ENCODE results near the gene ATP8A2.

The ATP8A2 gene

GRCh38 chr13:26030331-26030730, 658.6 kb downstream of the ATP8A2 start:
- no peak overlapping the region for H3K9ac ChIP-seq (ENCODE audit: insufficient read length)
- TF ChIP-seq EZH2 (IDR thresholded peaks at IDR 0.05) (no peak), POLR2AphosphoS5 (IDR thresholded peaks at IDR 0.05; ENCODE audit: borderline replicate concordance, low read depth, low read length) (no peak), FOXP2 (optimal IDR thresholded peaks at IDR 0.05; ENCODE audit: control extremely low read depth, extremely low read length, insufficient read depth) (no peak)

GRCh38 chr13:26034018-26034417, 662.2 kb downstream of the ATP8A2 start:
- Histone ChIP-seq H3K9ac (ENCODE audit: insufficient read length) (no peak overlapping the region), H3K4me3 (no peak overlapping the region), H3K36me3 (ENCODE audit: insufficient read depth, low read length) (no peaks in the 10 kb centered on the region), H3K27ac (no peak overlapping the region), H3K9me3 (ENCODE audit: low read depth, low read length) (no peaks in the 10 kb centered on the region)
- no peak for TF ChIP-seq EZH2 (IDR thresholded peaks at IDR 0.05)
- no peak for TF ChIP-seq POLR2AphosphoS5 (IDR thresholded peaks at IDR 0.05; ENCODE audit: borderline replicate concordance, low read depth, low read length)
- TF ChIP-seq FOXP2 (optimal IDR thresholded peaks at IDR 0.05; ENCODE audit: control extremely low read depth, extremely low read length, insufficient read depth) = no peak
- no peak for DNase-seq (ENCODE audit: low read depth, low spot score)

More at GRCh38 chr13:26030331-26030730, 658.6 kb downstream of the ATP8A2 start:
- no peak overlapping the region for H3K4me3 ChIP-seq
- no peak overlapping the region for H3K27ac ChIP-seq
- H3K9me3 ChIP-seq (ENCODE audit: low read depth, low read length) = no peaks in the 10 kb centered on the region
- H3K36me3 ChIP-seq (ENCODE audit: insufficient read depth, low read length) = no peaks in the 10 kb centered on the region
- DNase-seq (ENCODE audit: low read depth, low spot score) = no peak

GRCh38 chr13:26036383-26036782, 664.6 kb downstream of the ATP8A2 start:
- H3K9me3 ChIP-seq (ENCODE audit: low read depth, low read length) = no peaks in the 10 kb centered on the region
- DNase-seq (ENCODE audit: low read depth, low spot score) = no peak
- H3K9ac ChIP-seq (ENCODE audit: insufficient read length) = no peak overlapping the region
- no peaks in the 10 kb centered on the region for H3K36me3 ChIP-seq (ENCODE audit: insufficient read depth, low read length)
- H3K4me3 ChIP-seq = no peak overlapping the region
- TF ChIP-seq POLR2AphosphoS5 (IDR thresholded peaks at IDR 0.05; ENCODE audit: borderline replicate concordance, low read depth, low read length) (no peak), FOXP2 (optimal IDR thresholded peaks at IDR 0.05; ENCODE audit: control extremely low read depth, extremely low read length, insufficient read depth) (no peak), EZH2 (IDR thresholded peaks at IDR 0.05) (no peak)
- H3K27ac ChIP-seq = no peak overlapping the region

GRCh38 chr13:26037302-26037701, 665.5 kb downstream of the ATP8A2 start:
- Histone ChIP-seq H3K36me3 (ENCODE audit: insufficient read depth, low read length) (no peaks in the 10 kb centered on the region), H3K9ac (ENCODE audit: insufficient read length) (no peak overlapping the region), H3K4me3 (no peak overlapping the region), H3K27ac (no peak overlapping the region), H3K9me3 (ENCODE audit: low read depth, low read length) (no peaks in the 10 kb centered on the region)
- DNase-seq (ENCODE audit: low read depth, low spot score) = no peak
- TF ChIP-seq POLR2AphosphoS5 (IDR thresholded peaks at IDR 0.05; ENCODE audit: borderline replicate concordance, low read depth, low read length) (no peak), EZH2 (IDR thresholded peaks at IDR 0.05) (no peak), FOXP2 (optimal IDR thresholded peaks at IDR 0.05; ENCODE audit: control extremely low read depth, extremely low read length, insufficient read depth) (no peak)

- DNase-seq (ENCODE audit: low read depth, low spot score) = no peak
- TF ChIP-seq EZH2 (IDR thresholded peaks at IDR 0.05) (no peak), POLR2AphosphoS5 (IDR thresholded peaks at IDR 0.05; ENCODE audit: borderline replicate concordance, low read depth, low read length) (no peak)
- Histone ChIP-seq H3K27ac (no peak overlapping the region), H3K36me3 (ENCODE audit: insufficient read depth, low read length) (no peaks in the 10 kb centered on the region), H3K9me3 (ENCODE audit: low read depth, low read length) (no peaks in the 10 kb centered on the region), H3K4me3 (no peak overlapping the region), H3K9ac (ENCODE audit: insufficient read length) (no peak overlapping the region)
Observed at GRCh38 chr13:26038931-26039475, 667.2 kb downstream of the ATP8A2 start.

- no peak for TF ChIP-seq POLR2AphosphoS5 (IDR thresholded peaks at IDR 0.05; ENCODE audit: borderline replicate concordance, low read depth, low read length)
- no peak for TF ChIP-seq EZH2 (IDR thresholded peaks at IDR 0.05)
- H3K9ac ChIP-seq (ENCODE audit: insufficient read length) = no peak overlapping the region
- no peak for DNase-seq (ENCODE audit: low read depth, low spot score)
Observed at GRCh38 chr13:26041444-26041843, 669.7 kb downstream of the ATP8A2 start.

GRCh38 chr13:26042785-26043184, 671.0 kb downstream of the ATP8A2 start:
- DNase-seq (ENCODE audit: low read depth, low spot score) = no peak
- no peak overlapping the region for H3K4me3 ChIP-seq
- no peaks in the 10 kb centered on the region for H3K9me3 ChIP-seq (ENCODE audit: low read depth, low read length)
- TF ChIP-seq EZH2 (IDR thresholded peaks at IDR 0.05) = no peak
- TF ChIP-seq FOXP2 (optimal IDR thresholded peaks at IDR 0.05; ENCODE audit: control extremely low read depth, extremely low read length, insufficient read depth) = no peak
- TF ChIP-seq POLR2AphosphoS5 (IDR thresholded peaks at IDR 0.05; ENCODE audit: borderline replicate concordance, low read depth, low read length) = no peak
- no peak overlapping the region for H3K27ac ChIP-seq
- no peaks in the 10 kb centered on the region for H3K36me3 ChIP-seq (ENCODE audit: insufficient read depth, low read length)
- H3K9ac ChIP-seq (ENCODE audit: insufficient read length) = no peak overlapping the region

More at GRCh38 chr13:26041444-26041843, 669.7 kb downstream of the ATP8A2 start:
- Histone ChIP-seq H3K9me3 (ENCODE audit: low read depth, low read length) (no peaks in the 10 kb centered on the region), H3K4me3 (no peak overlapping the region), H3K27ac (no peak overlapping the region), H3K36me3 (ENCODE audit: insufficient read depth, low read length) (no peaks in the 10 kb centered on the region)

GRCh38 chr13:26045142-26045541, 673.4 kb downstream of the ATP8A2 start:
- TF ChIP-seq FOXP2 (optimal IDR thresholded peaks at IDR 0.05; ENCODE audit: control extremely low read depth, extremely low read length, insufficient read depth) (no peak), POLR2AphosphoS5 (IDR thresholded peaks at IDR 0.05; ENCODE audit: borderline replicate concordance, low read depth, low read length) (no peak)
- Histone ChIP-seq H3K9me3 (ENCODE audit: low read depth, low read length) (no peaks in the 10 kb centered on the region), H3K9ac (ENCODE audit: insufficient read length) (no peak overlapping the region), H3K4me3 (no peak overlapping the region), H3K27ac (no peak overlapping the region), H3K36me3 (ENCODE audit: insufficient read depth, low read length) (no peaks in the 10 kb centered on the region)
- DNase-seq (ENCODE audit: low read depth, low spot score) = no peak

- TF ChIP-seq POLR2AphosphoS5 (IDR thresholded peaks at IDR 0.05; ENCODE audit: borderline replicate concordance, low read depth, low read length) = no peak
- no peak for TF ChIP-seq EZH2 (IDR thresholded peaks at IDR 0.05)
- TF ChIP-seq FOXP2 (optimal IDR thresholded peaks at IDR 0.05; ENCODE audit: control extremely low read depth, extremely low read length, insufficient read depth) = no peak
- DNase-seq (ENCODE audit: low read depth, low spot score) = no peak
- no peaks in the 10 kb centered on the region for H3K36me3 ChIP-seq (ENCODE audit: insufficient read depth, low read length)
- H3K4me3 ChIP-seq = no peak overlapping the region
- no peaks in the 10 kb centered on the region for H3K9me3 ChIP-seq (ENCODE audit: low read depth, low read length)
- H3K27ac ChIP-seq = no peak overlapping the region
- H3K9ac ChIP-seq (ENCODE audit: insufficient read length) = no peak overlapping the region
Observed at GRCh38 chr13:26046639-26047038, 674.9 kb downstream of the ATP8A2 start.
